HepG2 (cell line): ENCODE results near the gene STARD6. TPM values are rescaled to one million over a fixed set of nuclear protein-coding genes. Genes with fewer than 3 reads are reported as not detected.

Source experiments
- ATAC-seq: fragments of 200-7000 bp; cut with Tn5 transposase; 3 replicates; pipeline ENCODE4 v1.9.1; 2020; ENCODE audit warnings: mild to moderate bottlenecking, moderate library complexity
- BruUV-seq: library from RNA; stranded (reverse); fragments of 400-500 nt; replicated peaks from 2 replicates; lab custom pipeline; 2021; lab: Mats Ljungman, UMichigan
- CTCF ChIA-PET: fragments of 300-600 bp; formaldehyde crosslinking; extraction: SDS; loops from one replicate; lab custom pipeline; 2021; ENCODE audit warnings: low total read pairs, inconsistent platforms, low intra/inter-chr PET ratio; lab: Yijun Ruan, JAX
- POLR2A ChIA-PET: fragments of 350-600 bp; sonication (Branson Sonifier 250); formaldehyde crosslinking; loops from one replicate; lab custom pipeline; 2020; ENCODE audit warnings: antibody characterized with exemption, inconsistent platforms; lab: Yijun Ruan, JAX
- DNase-seq: peaks from one replicate; pipeline ENCODE4 v3.0.0-alpha.2; 2015; ENCODE audit warnings: low spot score
- FAIRE-seq: peaks from 3 replicates; lab custom pipeline; 2011; peaks lifted over from hg19 to GRCh38; lab: Jason Lieb, UNC
- H2AFZ ChIP-seq: one replicate; pipeline ENCODE4 v1.6.1; 2011; ENCODE audit warnings: low read length, inconsistent platforms
- H3K27ac ChIP-seq: fragments of 300-600 bp; 3 replicates; pipeline ENCODE4 v1.8.0; 2011; ENCODE audit warnings: mixed run types, mild to moderate bottlenecking, mixed read lengths, low read length, inconsistent platforms; ENCODE audit not compliant: insufficient read depth; ENCODE audit errors: extremely low read length
- H3K27me3 ChIP-seq, 2 experiments: fragments of 200-600 bp in 1 of 2; 2 replicates in 1 of 2; 3 replicates in 1 of 2; pipeline versions ENCODE4 v1.6.0 to v1.8.0; 2011; ENCODE audit warnings: low read length in 2 of 2, mild to moderate bottlenecking in 2 of 2, moderate library complexity in 2 of 2, inconsistent platforms in 1 of 2; ENCODE audit not compliant: insufficient read depth in 2 of 2, control insufficient read depth in 1 of 2
- H3K36me3 ChIP-seq, 2 experiments: fragments of 200-600 bp in 1 of 2; replicated peaks in 1 of 2; 2 replicates in 1 of 2; 3 replicates in 1 of 2; pipeline versions ENCODE4 v1.5.1 to v1.8.0; 2011; ENCODE audit warnings: low read length in 2 of 2, inconsistent platforms in 1 of 2; ENCODE audit not compliant: insufficient read depth in 2 of 2, control insufficient read depth in 1 of 2
- H3K4me1 ChIP-seq: 2 replicates; pipeline ENCODE4 v1.5.1; 2012; ENCODE audit warnings: low read length, inconsistent platforms; ENCODE audit not compliant: insufficient read depth
- H3K4me2 ChIP-seq: 2 replicates; pipeline ENCODE4 v1.6.0; 2011; ENCODE audit warnings: low read depth, low read length, inconsistent platforms
- H3K4me3 ChIP-seq, 3 experiments: fragments of 200-600 bp in 1 of 3; sonication (generic), shearing (Covaris generic) in 1 of 3; replicated peaks in 1 of 3; 2 replicates each; pipeline ENCODE4 v1.5.1; 2011 to 2016; ENCODE audit warnings: low read length in 3 of 3, inconsistent platforms in 2 of 3, low read depth in 2 of 3, mild to moderate bottlenecking in 2 of 3, control low read depth in 1 of 3, mixed read lengths in 1 of 3; ENCODE audit not compliant: insufficient read depth in 1 of 3
- H3K79me2 ChIP-seq: one replicate; pipeline ENCODE4 v1.6.1; 2011; ENCODE audit warnings: low read length, inconsistent platforms; ENCODE audit not compliant: insufficient read depth
- H3K9ac ChIP-seq: 2 replicates; pipeline ENCODE4 v1.6.0; 2011; ENCODE audit warnings: mild to moderate bottlenecking, low read depth, low read length, inconsistent platforms; ENCODE audit not compliant: insufficient read depth
- H3K9me3 ChIP-seq: 2 replicates; pipeline ENCODE4 v1.5.1; 2012; ENCODE audit warnings: mild to moderate bottlenecking, low read length
- H4K20me1 ChIP-seq: 2 replicates; pipeline ENCODE4 v1.6.0; 2011; ENCODE audit warnings: inconsistent platforms, mild to moderate bottlenecking, low read length, moderate library complexity; ENCODE audit not compliant: insufficient read depth
- CEBPB ChIP-seq: IDR thresholded peaks from 2 replicates; pipeline ENCODE4 v1.6.1; 2011; ENCODE audit warnings: low read depth, low read length, improper control_type of control experiment, borderline replicate concordance
- HMG20B ChIP-seq: conservative IDR thresholded peaks from 2 replicates; pipeline ENCODE4 v1.6.1; 2016; ENCODE audit warnings: missing genetic modification reagents, missing compliant biosample characterization
- SOX13 ChIP-seq, 3 experiments: fragments of 450-650 bp in 1 of 3; sonication (generic) in 1 of 3; formaldehyde crosslinking in 1 of 3; IDR thresholded peaks in 2 of 3; conservative IDR thresholded peaks in 1 of 3; 2 replicates each; pipeline versions ENCODE4 v1.5.0 to v1.6.1; 2016 to 2020; ENCODE audit warnings: antibody characterized with exemption in 1 of 3, mild to moderate bottlenecking in 1 of 3, missing compliant biosample characterization in 1 of 3, missing genetic modification reagents in 1 of 3, moderate library complexity in 1 of 3
- TCF12 ChIP-seq, 2 experiments: fragments of 450-650 bp in 1 of 2; sonication (generic) in 1 of 2; formaldehyde crosslinking in 1 of 2; IDR thresholded peaks; 2 replicates each; pipeline versions ENCODE4 v1.6.1 to v1.8.0; 2017 to 2022; ENCODE audit warnings: antibody characterized with exemption in 1 of 2, mild to moderate bottlenecking in 1 of 2, missing genetic modification reagents in 1 of 2, moderate library complexity in 1 of 2
- ZNF468 ChIP-seq: sonication (generic); formaldehyde crosslinking; IDR thresholded peaks from 2 replicates; pipeline ENCODE4 v1.8.0; 2022; ENCODE audit warnings: mild to moderate bottlenecking, moderate library complexity, missing genetic modification reagents
- ZXDC ChIP-seq: sonication (generic); formaldehyde crosslinking; IDR thresholded peaks from 2 replicates; pipeline ENCODE4 v1.5.0; 2020; ENCODE audit warnings: mild to moderate bottlenecking, missing genetic modification reagents
- in situ Hi-C: cut with HindIII; loops from 2 replicates; pipeline ENCODE4 v1.10.0; 2017; ENCODE audit warnings: low pct_unique_long_range_greater_than_20kb; ENCODE audit not compliant: extremely low pct_ligation_motif_present
- intact Hi-C: fragments of 100-400 bp; cut with micrococcal nuclease; formaldehyde crosslinking; loops from one replicate; pipeline ENCODE4 v1.10.0; 2022; ENCODE audit not compliant: unreplicated experiment
- polyA plus RNA-seq, 8 experiments: library from polyadenylated mRNA; depleted of rRNA in 3 of 8; stranded (reverse) in 7 of 8; unstranded in 1 of 8; fragments of >200 nt; fragmentation: Illumina TruSeq in 4 of 8; extraction: Trizol in 4 of 8; gene quantifications; 2 replicates each; pipeline versions ENCODE4 v1.2.1 to v1.2.3, GENCODE V29; 2011 to 2016; ENCODE audit warnings: low read depth in 4 of 8, missing spikeins in 1 of 8, mixed read lengths in 1 of 8; ENCODE audit not compliant: insufficient read depth in 1 of 8
- total RNA-seq, 5 experiments: library from RNA; depleted of rRNA; stranded (reverse); fragments of >200 nt; fragmentation: Illumina TruSeq; extraction: Trizol; gene quantifications; 2 replicates each; pipeline ENCODE4 v1.2.3, GENCODE V29; 2016; ENCODE audit warnings: low read depth in 1 of 5

STARD6 gene
- total and polyA plus RNA-seq, 2 of the 13 experiments (the other 11 are each of a cell fraction or from before 2014, with no cell fraction given) = not detected

- no peak for TF ChIP-seq ZXDC (CRISPR knock-in tag)
- TF ChIP-seq SOX13 (IDR thresholded peaks at IDR 0.05) = no peak
- no peak for TF ChIP-seq SOX13 (CRISPR knock-in tag; conservative IDR thresholded peaks at IDR 0.05 in 1 of 2, IDR thresholded peaks at IDR 0.05 in 1 of 2)
- TF ChIP-seq HMG20B = no peak
- no peak for TF ChIP-seq ZNF468 (CRISPR knock-in tag)
- TF ChIP-seq, all 625 proteins: peak for 0
Observed at GRCh38 chr18:54330768-54331548, 26.7 kb downstream of the STARD6 start (continued).

GRCh38 chr18:54329787-54330186 lies 27.9 kb downstream of the STARD6 start:
- peaks cover 16% of the 10 kb centered on the region for H3K4me1 ChIP-seq
- no peak for TF ChIP-seq TCF12 (IDR thresholded peaks at IDR 0.05)
- no peak for TF ChIP-seq TCF12 (CRISPR knock-in tag; IDR thresholded peaks at IDR 0.05)
- no peak for TF ChIP-seq CEBPB
- no peak for ATAC-seq
- H3K36me3 ChIP-seq = no peaks in the 10 kb centered on the region
- H3K27ac ChIP-seq = no peak overlapping the region
- BruUV-seq = no TSS peak
- no peak overlapping the region for H3K4me3 ChIP-seq
- intact Hi-C loops (no loop called here), in situ Hi-C loops (no loop called here)
- no peak overlapping the region for H3K4me2 ChIP-seq
- H3K9ac ChIP-seq = no peak overlapping the region
- no peak overlapping the region for H2AFZ ChIP-seq
- FAIRE-seq = no peak
- POLR2A ChIA-PET = no interaction called here
- no peak for DNase-seq
- H3K79me2 ChIP-seq = no peaks in the 10 kb centered on the region
- H4K20me1 ChIP-seq = no peaks in the 10 kb centered on the region
- CTCF ChIA-PET = no interaction called here
- no peaks in the 10 kb centered on the region for H3K9me3 ChIP-seq
- no peaks in the 10 kb centered on the region for H3K27me3 ChIP-seq
